Omental fat pad (tissue), 4 donors: Measurements from ENCODE around the gene PITPNM3. TPM values are rescaled to one million over a fixed set of nuclear protein-coding genes. Genes with fewer than 3 reads are reported as not detected.

Experiments
- ATAC-seq: fragments of 150-250 bp; one replicate; pipeline ENCODE4 v1.9.1; 2016; ENCODE audit warnings: mild to moderate bottlenecking, moderate library complexity; ENCODE audit not compliant: low FRiP score
- DNase-seq: peaks from one replicate; pipeline ENCODE4 v3.0.0-alpha.2; 2019; ENCODE audit warnings: low spot score
- CTCF ChIP-seq, 3 donors: fragments of 450-650 bp; IDR thresholded peaks; one replicate each; pipeline ENCODE4 v1.5.1; 2016 to 2017; ENCODE audit warnings: antibody characterized with exemption in 3 of 3, mild to moderate bottlenecking in 3 of 3, moderate library complexity in 2 of 3
- total RNA-seq, 4 donors: library from RNA; depleted of rRNA; stranded (reverse); fragments of >200 nt; gene quantifications; one replicate each; pipeline ENCODE4 v1.1.0, GENCODE V29; 2016

PITPNM3 gene
- total RNA-seq, 4 donors from 2014 or later: 0.82 to 3.5 (median 2.5) TPM

GRCh38 chr17:6569370-6570285 lies 13.3 kb upstream of the PITPNM3 start:
- ATAC-seq (no peak), DNase-seq (no peak)
- TF ChIP-seq CTCF (IDR thresholded peaks at IDR 0.05): no peak

- ATAC-seq (no peak), DNase-seq (no peak)
- TF ChIP-seq CTCF (IDR thresholded peaks at IDR 0.05): no peak
These were observed 11.9 kb upstream of the PITPNM3 start for GRCh38 chr17:6568184-6568758.

- DNase-seq (no peak), ATAC-seq (no peak)
- no peak for TF ChIP-seq CTCF (IDR thresholded peaks at IDR 0.05)
These were observed 11.3 kb upstream of the PITPNM3 start for GRCh38 chr17:6567528-6568183.

GRCh38 chr17:6561446-6561845 lies 5.1 kb upstream of the PITPNM3 start:
- TF ChIP-seq CTCF (IDR thresholded peaks at IDR 0.05): no peak
- ATAC-seq (no peak), DNase-seq (no peak)

- DNase-seq (no peak), ATAC-seq (no peak)
- no peak for TF ChIP-seq CTCF (IDR thresholded peaks at IDR 0.05)
These were observed 4.1 kb upstream of the PITPNM3 start for GRCh38 chr17:6560496-6560895.

- ATAC-seq (no peak), DNase-seq (no peak)
- TF ChIP-seq CTCF (IDR thresholded peaks at IDR 0.05): no peak
These were observed 3.4 kb upstream of the PITPNM3 start for GRCh38 chr17:6559753-6560215.
